ENCODE data around the gene CCNF.

Gene CCNF

DNA sequence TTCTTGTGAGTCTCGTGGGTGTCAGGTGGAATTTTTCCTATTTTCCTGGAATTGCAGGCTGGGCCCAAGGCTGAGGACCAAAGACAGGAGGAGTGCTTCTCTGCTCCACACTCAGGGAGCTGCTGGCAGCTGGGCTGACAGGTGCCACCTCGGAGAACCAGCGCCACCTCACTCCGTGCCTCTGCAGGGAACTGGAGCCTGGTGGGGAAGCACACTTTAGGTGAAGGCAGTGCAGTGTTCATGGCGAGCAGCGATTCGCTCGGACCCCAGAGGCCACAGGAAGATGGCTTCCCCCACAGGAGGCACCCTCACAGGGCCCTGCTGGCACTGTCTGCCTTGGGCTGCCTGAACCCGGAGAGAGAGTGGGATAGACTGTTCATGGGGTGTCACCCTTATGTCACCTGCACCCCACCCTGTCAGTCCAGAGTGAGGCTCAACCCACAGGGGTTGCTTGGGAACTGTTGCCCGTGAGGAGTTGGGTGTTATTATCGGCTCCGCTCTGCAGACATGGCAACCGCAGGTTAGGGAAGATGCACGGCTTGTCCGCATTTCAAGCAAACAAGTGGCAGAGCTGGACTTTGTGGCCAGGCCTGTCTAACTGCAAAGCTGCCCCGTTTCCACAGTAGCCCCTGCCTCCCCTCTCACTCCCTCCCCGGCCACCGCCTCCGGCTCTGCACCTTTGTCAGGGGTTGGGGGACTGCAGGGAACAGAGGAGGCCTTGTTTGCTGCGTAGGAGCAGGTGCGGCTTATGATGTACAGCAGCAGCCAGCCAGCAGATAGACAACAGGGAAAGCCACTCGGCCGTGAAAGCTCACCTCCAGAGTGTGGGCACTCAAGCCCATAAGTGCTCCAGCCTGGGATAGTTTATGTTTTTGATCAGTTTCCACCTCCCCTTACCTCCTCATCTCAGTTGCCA lies 61.2 kb downstream of the CCNF start:
- no peak for DNase-seq (ENCODE audit: low spot score)
- in situ Hi-C loops (cut with MboI; ENCODE audit: low sequenced_read_pairs, unreplicated experiment), result loop anchor here (25.0 kb wide), 1 partner anchor 478 kb away; the partner anchor contains the start of genes NPW and ZNF598
- TF ChIP-seq, protein P1, sequence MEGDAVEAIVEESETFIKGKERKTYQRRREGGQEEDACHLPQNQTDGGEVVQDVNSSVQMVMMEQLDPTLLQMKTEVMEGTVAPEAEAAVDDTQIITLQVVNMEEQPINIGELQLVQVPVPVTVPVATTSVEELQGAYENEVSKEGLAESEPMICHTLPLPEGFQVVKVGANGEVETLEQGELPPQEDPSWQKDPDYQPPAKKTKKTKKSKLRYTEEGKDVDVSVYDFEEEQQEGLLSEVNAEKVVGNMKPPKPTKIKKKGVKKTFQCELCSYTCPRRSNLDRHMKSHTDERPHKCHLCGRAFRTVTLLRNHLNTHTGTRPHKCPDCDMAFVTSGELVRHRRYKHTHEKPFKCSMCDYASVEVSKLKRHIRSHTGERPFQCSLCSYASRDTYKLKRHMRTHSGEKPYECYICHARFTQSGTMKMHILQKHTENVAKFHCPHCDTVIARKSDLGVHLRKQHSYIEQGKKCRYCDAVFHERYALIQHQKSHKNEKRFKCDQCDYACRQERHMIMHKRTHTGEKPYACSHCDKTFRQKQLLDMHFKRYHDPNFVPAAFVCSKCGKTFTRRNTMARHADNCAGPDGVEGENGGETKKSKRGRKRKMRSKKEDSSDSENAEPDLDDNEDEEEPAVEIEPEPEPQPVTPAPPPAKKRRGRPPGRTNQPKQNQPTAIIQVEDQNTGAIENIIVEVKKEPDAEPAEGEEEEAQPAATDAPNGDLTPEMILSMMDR (IDR thresholded peaks at IDR 0.05; ENCODE audit: borderline replicate concordance, control extremely low read depth, extremely low read depth, insufficient read depth, missing control alignments), result no peak

DNA sequence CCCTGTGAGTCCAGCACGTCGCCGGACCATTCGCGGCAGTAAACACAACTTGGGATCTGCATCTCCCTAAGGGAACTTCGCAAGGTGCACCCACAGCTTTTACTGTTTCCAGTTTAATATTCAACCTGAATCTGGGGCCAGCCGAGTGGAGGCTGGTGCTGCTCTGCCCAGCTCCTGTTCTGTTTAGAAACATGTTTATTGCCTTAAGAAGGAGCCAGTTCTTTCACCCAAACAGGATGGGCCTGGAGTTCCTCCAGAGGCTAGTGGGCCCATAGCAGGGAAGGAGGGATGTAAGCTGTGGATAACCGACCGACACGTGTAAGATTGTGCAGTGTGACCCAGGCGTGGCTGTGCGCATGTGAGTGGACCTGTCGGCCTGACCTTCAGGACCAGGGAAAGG lies 63.0 kb downstream of the CCNF start:
- TF ChIP-seq, protein P1 (IDR thresholded peaks at IDR 0.05; ENCODE audit: borderline replicate concordance, control extremely low read depth, extremely low read depth, insufficient read depth, missing control alignments), result no peak
- DNase-seq (ENCODE audit: low spot score), result no peak
- in situ Hi-C loops (cut with MboI; ENCODE audit: low sequenced_read_pairs, unreplicated experiment), result loop anchor here (25.0 kb wide), 1 partner anchor 480 kb away; the partner anchor contains the start of genes NPW and ZNF598

DNA sequence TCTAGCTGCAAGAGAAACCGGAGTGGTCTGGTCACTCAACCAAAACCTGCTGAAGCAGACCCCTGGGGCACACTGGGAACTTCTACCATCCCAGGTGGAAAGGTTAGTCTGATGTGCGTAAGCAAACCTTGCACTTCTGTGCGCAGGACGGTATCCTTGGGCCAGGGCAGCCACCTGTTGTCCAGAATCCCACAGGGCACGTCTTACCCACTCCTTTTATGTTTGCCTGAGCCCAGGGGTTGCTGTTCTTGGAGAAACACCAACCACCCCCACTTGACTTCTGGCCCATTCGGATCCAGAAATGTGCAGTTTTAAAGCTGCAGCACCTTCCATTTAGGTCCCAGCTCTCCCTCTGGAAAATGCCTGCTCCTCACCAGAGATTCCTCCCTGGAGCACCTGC lies 64.4 kb downstream of the CCNF start:
- DNase-seq (ENCODE audit: low spot score), result no peak
- TF ChIP-seq, protein P1 (IDR thresholded peaks at IDR 0.05; ENCODE audit: borderline replicate concordance, control extremely low read depth, extremely low read depth, insufficient read depth, missing control alignments), result no peak
- in situ Hi-C loops (cut with MboI; ENCODE audit: low sequenced_read_pairs, unreplicated experiment), result loop anchor here (25.0 kb wide), 1 partner anchor 481 kb away; the partner anchor contains the start of genes NPW and ZNF598

DNA sequence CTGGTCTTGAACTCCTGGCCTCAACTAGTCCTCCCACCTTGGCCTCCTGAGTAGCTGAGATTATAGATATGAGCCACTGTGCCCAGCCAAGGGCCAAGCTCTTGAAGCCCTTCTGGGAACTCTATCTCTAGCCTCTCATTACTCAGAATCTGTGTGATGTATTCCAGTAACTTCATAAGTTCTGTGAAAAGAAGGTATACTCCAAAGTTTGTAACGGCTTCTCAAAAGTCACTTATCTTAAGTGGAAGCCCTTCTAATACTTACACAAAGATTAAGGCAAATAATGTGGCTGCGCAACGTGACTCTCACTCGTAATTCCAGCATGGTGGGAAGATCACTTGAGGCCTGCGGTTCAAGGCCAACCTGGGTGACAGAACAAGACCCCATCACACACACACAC lies 65.4 kb downstream of the CCNF start:
- DNase-seq (ENCODE audit: low spot score), result no peak
- TF ChIP-seq, protein P1 (IDR thresholded peaks at IDR 0.05; ENCODE audit: borderline replicate concordance, control extremely low read depth, extremely low read depth, insufficient read depth, missing control alignments), result no peak
- in situ Hi-C loops (cut with MboI; ENCODE audit: low sequenced_read_pairs, unreplicated experiment), result loop anchor here (25.0 kb wide), 1 partner anchor 482 kb away; the partner anchor contains the start of genes NPW and ZNF598

DNA sequence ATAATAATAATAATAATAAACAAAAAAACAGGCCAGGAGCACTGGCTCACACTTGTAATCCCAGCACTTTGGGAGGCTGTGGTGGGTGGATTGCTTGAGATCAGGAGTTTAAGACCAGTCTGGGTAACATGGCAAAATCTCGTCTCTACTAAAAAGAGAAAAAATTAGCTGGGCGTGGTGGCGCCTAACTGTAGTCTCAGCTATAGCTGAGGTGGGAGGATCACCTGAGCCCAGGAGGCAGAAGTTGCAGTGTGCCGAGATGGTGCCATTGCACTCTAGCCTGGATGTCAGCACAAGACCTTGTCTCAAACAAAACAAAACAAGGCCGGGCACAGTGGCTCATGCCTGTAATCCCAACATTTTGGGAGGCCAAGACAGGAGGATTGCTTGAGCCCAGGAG lies 65.8 kb downstream of the CCNF start:
- TF ChIP-seq, protein P1 (IDR thresholded peaks at IDR 0.05; ENCODE audit: borderline replicate concordance, control extremely low read depth, extremely low read depth, insufficient read depth, missing control alignments), result no peak
- no peak for DNase-seq (ENCODE audit: low spot score)
- in situ Hi-C loops (cut with MboI; ENCODE audit: low sequenced_read_pairs, unreplicated experiment), result loop anchor here (25.0 kb wide), 1 partner anchor 483 kb away; the partner anchor contains the start of genes NPW and ZNF598

DNA sequence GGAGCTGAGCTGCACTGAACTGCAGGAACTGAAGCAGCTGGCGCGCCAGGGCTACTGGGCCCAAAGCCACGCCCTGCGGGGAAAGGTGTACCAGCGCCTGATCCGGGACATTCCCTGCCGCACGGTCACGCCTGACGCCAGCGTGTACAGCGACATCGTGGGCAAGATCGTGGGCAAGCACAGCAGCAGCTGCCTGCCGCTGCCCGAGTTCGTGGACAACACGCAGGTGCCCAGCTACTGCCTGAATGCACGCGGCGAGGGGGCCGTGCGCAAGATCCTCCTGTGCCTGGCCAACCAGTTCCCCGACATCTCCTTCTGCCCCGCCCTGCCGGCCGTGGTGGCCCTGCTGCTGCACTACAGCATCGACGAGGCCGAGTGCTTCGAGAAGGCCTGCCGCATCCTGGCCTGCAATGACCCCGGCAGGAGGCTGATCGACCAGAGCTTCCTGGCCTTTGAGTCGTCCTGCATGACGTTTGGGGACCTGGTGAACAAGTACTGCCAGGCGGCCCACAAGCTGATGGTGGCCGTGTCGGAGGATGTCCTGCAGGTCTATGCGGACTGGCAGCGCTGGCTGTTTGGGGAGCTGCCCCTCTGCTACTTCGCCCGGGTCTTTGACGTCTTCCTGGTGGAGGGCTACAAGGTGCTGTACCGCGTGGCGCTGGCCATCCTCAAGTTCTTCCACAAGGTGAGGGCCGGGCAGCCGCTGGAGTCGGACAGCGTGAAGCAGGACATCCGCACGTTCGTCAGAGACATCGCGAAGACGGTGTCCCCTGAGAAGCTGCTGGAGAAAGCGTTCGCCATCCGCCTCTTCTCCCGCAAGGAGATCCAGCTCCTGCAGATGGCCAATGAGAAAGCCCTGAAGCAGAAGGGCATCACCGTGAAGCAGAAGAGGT lies 67.2 kb downstream of the CCNF start:
- no peak for DNase-seq (ENCODE audit: low spot score)

More for the DNA sequence above, 67.2 kb downstream of the CCNF start:
- TF ChIP-seq, protein P1 (IDR thresholded peaks at IDR 0.05; ENCODE audit: borderline replicate concordance, control extremely low read depth, extremely low read depth, insufficient read depth, missing control alignments), result no peak
- in situ Hi-C loops (cut with MboI; ENCODE audit: low sequenced_read_pairs, unreplicated experiment), result loop anchor here (25.0 kb wide), 1 partner anchor 484 kb away; the partner anchor contains the start of genes NPW and ZNF598
